ENCODE data around the gene KRTAP4-3.

GRCh38 chr17:41215681-41216080 is 47.7 kb upstream of the KRTAP4-3 start:
- TF ChIP-seq GATA2 (IDR thresholded peaks at IDR 0.05; ENCODE audit: low read depth, low read length) (no peak), GATA3 (IDR thresholded peaks at IDR 0.05; ENCODE audit: low read depth, low read length) (no peak)

Measured in SH-SY5Y (cell line).